ENCODE results near the gene RAP1GAP.
"Not testable (repeated sequence)": the region's sequence is repeated elsewhere in the genome, so short reads cannot be mapped to it uniquely, and the experiment has no call there.

RAP1GAP gene

GRCh38 chr1:21677168-21677567 is 8.0 kb upstream of the RAP1GAP start:
- DNase-seq (ENCODE audit: low read depth), result no peak

GRCh38 chr1:21674957-21675356 is 5.8 kb upstream of the RAP1GAP start:
- no peak for DNase-seq (ENCODE audit: low read depth)

- DNase-seq (ENCODE audit: low read depth), result not testable (repeated sequence)
These were observed 4.7 kb upstream of the RAP1GAP start for GRCh38 chr1:21673853-21674252.

- no peak for DNase-seq (ENCODE audit: low read depth)
These were observed 4.2 kb upstream of the RAP1GAP start for GRCh38 chr1:21673277-21673780.

GRCh38 chr1:21672478-21673276 is 3.5 kb upstream of the RAP1GAP start:
- DNase-seq (ENCODE audit: low read depth), result no peak

GRCh38 chr1:21671915-21672314 is 2.8 kb upstream of the RAP1GAP start:
- no peak for DNase-seq (ENCODE audit: low read depth)

GRCh38 chr1:21670956-21671902 is 2.1 kb upstream of the RAP1GAP start:
- DNase-seq (ENCODE audit: low read depth), result no peak

- DNase-seq (ENCODE audit: low read depth), result no peak
These were observed 1.1 kb upstream of the RAP1GAP start for GRCh38 chr1:21670059-21670881.

- no peak for DNase-seq (ENCODE audit: low read depth)
These were observed 253 bp downstream of the RAP1GAP start for GRCh38 chr1:21668951-21669257.

- no peak for DNase-seq (ENCODE audit: low read depth)
These were observed 766 bp downstream of the RAP1GAP start for GRCh38 chr1:21668232-21668950.

- no peak for DNase-seq (ENCODE audit: low read depth)
These were observed 1.6 kb downstream of the RAP1GAP start for GRCh38 chr1:21667348-21668231.

- no peak for DNase-seq (ENCODE audit: low read depth)
These were observed 2.4 kb downstream of the RAP1GAP start for GRCh38 chr1:21666576-21667320.

- no peak for DNase-seq (ENCODE audit: low read depth)
These were observed 3.2 kb downstream of the RAP1GAP start for GRCh38 chr1:21665711-21666575.

- DNase-seq (ENCODE audit: low read depth), result no peak
These were observed 4.2 kb downstream of the RAP1GAP start for GRCh38 chr1:21664806-21665588.

- DNase-seq (ENCODE audit: low read depth), result no peak
These were observed 5.0 kb downstream of the RAP1GAP start for GRCh38 chr1:21663951-21664805.

- no peak for DNase-seq (ENCODE audit: low read depth)
These were observed 5.8 kb downstream of the RAP1GAP start for GRCh38 chr1:21663248-21663950.
